GM12891 (cell line): ENCODE data around the gene JCHAIN.

Experiments used
- PAX5 ChIP-seq: IDR thresholded peaks from 2 replicates; pipeline ENCODE4 v1.6.1; 2011; ENCODE audit warnings: low read length, moderate library complexity, mild to moderate bottlenecking; ENCODE audit not compliant: insufficient read depth, severe bottlenecking
- POLR2A ChIP-seq: IDR thresholded peaks from 2 replicates; pipeline ENCODE4 v1.6.1; 2011; ENCODE audit warnings: low read depth, low read length, control low read depth
- TAF1 ChIP-seq: IDR thresholded peaks from 2 replicates; pipeline ENCODE4 v1.6.1; 2011; ENCODE audit warnings: low read depth, low read length, control low read depth

DNA sequence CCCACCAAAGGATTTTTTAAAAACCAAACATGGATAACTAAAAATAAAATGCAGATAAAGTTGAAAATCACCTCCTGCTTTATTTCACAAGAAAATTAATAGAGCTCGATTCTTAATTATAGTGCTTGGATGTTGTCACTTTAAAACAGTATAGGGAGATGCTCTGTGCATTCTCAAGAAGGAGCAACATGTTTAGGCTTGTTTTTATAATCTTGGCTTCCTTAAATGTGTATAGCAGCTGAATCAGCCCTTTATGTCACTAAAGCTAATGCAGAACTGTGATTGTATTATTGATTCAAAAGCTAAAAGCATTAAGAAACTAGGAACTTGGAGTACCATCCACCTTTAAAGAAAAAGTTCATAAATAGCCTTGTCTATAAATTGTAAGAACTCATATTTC is 35.0 kb upstream of the JCHAIN start:
- no peak for TF ChIP-seq PAX5
- no peak for TF ChIP-seq POLR2A
- TF ChIP-seq TAF1: no peak
